CD14-positive monocyte (primary cell): ENCODE results near the gene AOX1. TPM values are rescaled to one million over a fixed set of nuclear protein-coding genes. Genes with fewer than 3 reads are reported as not detected.

Experiments
- DNase-seq, 3 donors: peaks; one replicate each; pipeline ENCODE4 v3.0.0-alpha.2; 2011 to 2022
- H2AFZ ChIP-seq: 2 replicates; pipeline ENCODE4 v1.6.0; 2012; ENCODE audit warnings: mild to moderate bottlenecking, low read depth, low read length, inconsistent platforms; ENCODE audit not compliant: insufficient read depth, poor library complexity, severe bottlenecking
- H3K27ac ChIP-seq, 2 donors: 1 replicate in 1 of 2; 2 replicates in 1 of 2; pipeline ENCODE4 v1.5.1; 2012 to 2013; ENCODE audit warnings: low read length in 2 of 2, control low read depth in 1 of 2, inconsistent platforms in 1 of 2, low read depth in 1 of 2, mild to moderate bottlenecking in 1 of 2
- H3K27me3 ChIP-seq, 2 donors: one replicate each; pipeline versions ENCODE4 v1.6.0 to v1.6.1; 2011 to 2013; ENCODE audit warnings: low read length in 2 of 2; ENCODE audit not compliant: control insufficient read depth in 2 of 2, insufficient read depth in 2 of 2
- H3K36me3 ChIP-seq, 2 donors: replicated peaks in 1 of 2; 1 replicate in 1 of 2; 2 replicates in 1 of 2; pipeline versions ENCODE4 v1.5.1 to v1.6.1; 2012 to 2013; ENCODE audit warnings: low read length in 2 of 2, control low read depth in 1 of 2, inconsistent platforms in 1 of 2, mild to moderate bottlenecking in 1 of 2; ENCODE audit not compliant: insufficient read depth in 2 of 2, control insufficient read depth in 1 of 2
- H3K4me1 ChIP-seq, 2 donors: 1 replicate in 1 of 2; 2 replicates in 1 of 2; pipeline versions ENCODE4 v1.5.1 to v1.6.1; 2012 to 2013; ENCODE audit warnings: low read length in 2 of 2, control low read depth in 1 of 2, inconsistent platforms in 1 of 2, mild to moderate bottlenecking in 1 of 2, moderate library complexity in 1 of 2; ENCODE audit not compliant: insufficient read depth in 2 of 2, control insufficient read depth in 1 of 2
- H3K4me2 ChIP-seq: replicated peaks from 2 replicates; pipeline ENCODE3; 2012; ENCODE audit warnings: low read length, moderate library complexity, mild to moderate bottlenecking; ENCODE audit not compliant: poor library complexity, severe bottlenecking; ENCODE audit errors: extremely low read depth
- H3K4me3 ChIP-seq, 3 experiments: fragments of 200-600 bp in 1 of 3; sonication (generic) in 1 of 3; replicated peaks in 1 of 3; 1 replicate in 2 of 3; 2 replicates in 1 of 3; pipeline ENCODE4 v1.5.1; 2011 to 2013; ENCODE audit warnings: low read length in 3 of 3, mild to moderate bottlenecking in 3 of 3, control low read depth in 2 of 3, low read depth in 2 of 3, inconsistent platforms in 1 of 3, moderate library complexity in 1 of 3
- H3K79me2 ChIP-seq: 2 replicates; pipeline ENCODE4 v1.6.0; 2012; ENCODE audit warnings: mild to moderate bottlenecking, control low read depth, inconsistent platforms, low read length, moderate library complexity; ENCODE audit not compliant: insufficient read depth
- H3K9ac ChIP-seq: 2 replicates; pipeline ENCODE4 v1.6.0; 2017; ENCODE audit warnings: low read length, mild to moderate bottlenecking; ENCODE audit not compliant: insufficient read depth, poor library complexity, severe bottlenecking
- H3K9me3 ChIP-seq, 2 donors: replicated peaks in 1 of 2; 1 replicate in 1 of 2; 2 replicates in 1 of 2; pipeline versions ENCODE4 v1.5.1 to v1.6.1; 2012 to 2013; ENCODE audit warnings: low read length in 2 of 2, control low read depth in 1 of 2; ENCODE audit not compliant: control insufficient read depth in 1 of 2, insufficient read depth in 1 of 2
- H4K20me1 ChIP-seq: 2 replicates; pipeline ENCODE4 v1.6.0; 2012; ENCODE audit warnings: mild to moderate bottlenecking, low read length, control low read depth, moderate library complexity; ENCODE audit not compliant: insufficient read depth
- H3K27ac Mint-ChIP-seq, 7 donors: one replicate each; pipeline ENCODE4 v1.8.0; 2020; ENCODE audit warnings: mild to moderate bottlenecking in 7 of 7, mixed read lengths in 7 of 7, moderate library complexity in 6 of 7, inconsistent platforms in 2 of 7
- H3K27me3 Mint-ChIP-seq, 3 donors: one replicate each; pipeline ENCODE4 v1.8.0; 2021 to 2022; ENCODE audit warnings: low read depth in 3 of 3, mild to moderate bottlenecking in 3 of 3, mixed read lengths in 3 of 3, moderate library complexity in 3 of 3, inconsistent platforms in 1 of 3
- H3K36me3 Mint-ChIP-seq, 2 donors: one replicate each; pipeline ENCODE4 v1.8.0; 2020; ENCODE audit warnings: mixed read lengths in 2 of 2, inconsistent platforms in 1 of 2, mild to moderate bottlenecking in 1 of 2
- H3K4me1 Mint-ChIP-seq: one replicate; pipeline ENCODE4 v1.8.0; 2020; ENCODE audit warnings: mild to moderate bottlenecking, mixed read lengths
- H3K4me3 Mint-ChIP-seq, 2 donors: one replicate each; pipeline ENCODE4 v1.8.0; 2020; ENCODE audit warnings: mild to moderate bottlenecking in 2 of 2, mixed read lengths in 2 of 2, moderate library complexity in 1 of 2
- H3K9me3 Mint-ChIP-seq, 7 donors: one replicate each; pipeline ENCODE4 v1.8.0; 2020 to 2022; ENCODE audit warnings: mixed read lengths in 7 of 7, mild to moderate bottlenecking in 6 of 7, moderate library complexity in 6 of 7, inconsistent platforms in 2 of 7
- WGBS: methylation state at CpG from one replicate; pipeline ENCODE4 v1.1.5; 2013; ENCODE audit warnings: missing lambda C conversion rate; ENCODE audit not compliant: insufficient coverage; 5-methylcytosine and 5-hydroxymethylcytosine counted together
- intact Hi-C, 2 donors: fragments of 100-400 bp; cut with micrococcal nuclease; formaldehyde crosslinking; loops; one replicate each; pipeline versions ENCODE4 v1.15.0 to v1.15.1; 2023
- polyA plus RNA-seq, 3 donors: library from polyadenylated mRNA; depleted of rRNA in 1 of 3; unstranded in 2 of 3; stranded (reverse) in 1 of 3; fragments of 300-500 nt in 2 of 3; fragments of >200 nt in 1 of 3; fragmentation: Illumina TruSeq in 2 of 3; gene quantifications; 1 replicate in 2 of 3; 2 replicates in 1 of 3; pipeline ENCODE4 v1.2.3, GENCODE V29; 2012 to 2021
- TF ChIP-seq, protein P1 (sequence below): fragments of 200-600 bp; IDR thresholded peaks from one replicate; pipeline ENCODE4 v1.8.0; 2022; ENCODE audit warnings: antibody characterized with exemption, mild to moderate bottlenecking

AOX1 gene
- polyA plus RNA-seq, 3 donors = 0.16 TPM; not detected in 2

DNA sequence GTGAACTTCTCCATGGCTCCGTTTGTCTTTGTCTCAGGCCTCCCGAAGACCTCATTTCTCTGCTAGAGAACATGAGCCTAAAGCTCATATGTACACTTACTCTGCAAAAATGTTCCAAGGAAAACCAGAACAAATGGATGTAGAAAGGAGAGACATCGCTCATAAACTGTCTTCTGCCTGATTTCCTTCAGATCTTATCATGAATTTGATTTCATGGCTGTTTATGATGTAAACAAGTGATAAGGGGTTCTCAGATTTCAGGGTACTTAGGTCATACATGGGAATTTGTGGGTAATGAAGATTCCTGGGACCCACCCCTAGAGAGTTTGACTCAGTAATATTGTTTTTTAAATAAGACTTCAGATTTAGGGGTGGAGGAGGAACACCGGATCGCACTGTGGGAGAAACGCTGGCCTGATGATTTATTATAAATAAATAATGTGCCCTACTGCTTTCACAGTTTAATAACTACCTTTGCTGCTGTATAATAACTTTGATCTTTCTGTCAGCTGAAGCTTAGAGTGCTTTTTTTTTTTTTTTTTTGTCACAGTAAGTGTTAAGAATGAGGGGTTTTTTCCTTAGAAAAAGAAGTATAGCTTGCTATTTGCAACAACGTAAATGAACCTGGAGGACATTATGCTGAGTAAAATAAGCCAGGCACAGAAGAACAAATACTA lies 14.9 kb downstream of the AOX1 start:
- DNase-seq = no peak
- Histone ChIP-seq H3K27ac (no peak overlapping the region), H3K4me3 (no peak overlapping the region), H3K4me2 (no peak overlapping the region), H3K9me3 (no peaks in the 10 kb centered on the region), H3K9ac (no peak overlapping the region), H3K79me2 (no peaks in the 10 kb centered on the region), H2AFZ (no peak overlapping the region), H3K36me3 (no peaks in the 10 kb centered on the region), H4K20me1 (no peaks in the 10 kb centered on the region), H3K27me3 (no peaks in the 10 kb centered on the region), H3K4me1 (peaks cover 7 to 12% of the 10 kb centered on the region in 2 donors)
- H3K4me3 Mint-ChIP-seq = no peak overlapping the region
- peaks cover 0 to 2% (median 0%) of the 10 kb centered on the region in 7 donors for H3K9me3 Mint-ChIP-seq
- H3K36me3 Mint-ChIP-seq = no peaks in the 10 kb centered on the region
- intact Hi-C loops = no loop called here
- H3K27ac Mint-ChIP-seq = no peak overlapping the region
- WGBS = no CpG with 5 or more reads among the region's 7 CpGs
- peaks cover 0 to 4% (median 0%) of the 10 kb centered on the region in 3 donors for H3K27me3 Mint-ChIP-seq
- TF ChIP-seq, protein P1, sequence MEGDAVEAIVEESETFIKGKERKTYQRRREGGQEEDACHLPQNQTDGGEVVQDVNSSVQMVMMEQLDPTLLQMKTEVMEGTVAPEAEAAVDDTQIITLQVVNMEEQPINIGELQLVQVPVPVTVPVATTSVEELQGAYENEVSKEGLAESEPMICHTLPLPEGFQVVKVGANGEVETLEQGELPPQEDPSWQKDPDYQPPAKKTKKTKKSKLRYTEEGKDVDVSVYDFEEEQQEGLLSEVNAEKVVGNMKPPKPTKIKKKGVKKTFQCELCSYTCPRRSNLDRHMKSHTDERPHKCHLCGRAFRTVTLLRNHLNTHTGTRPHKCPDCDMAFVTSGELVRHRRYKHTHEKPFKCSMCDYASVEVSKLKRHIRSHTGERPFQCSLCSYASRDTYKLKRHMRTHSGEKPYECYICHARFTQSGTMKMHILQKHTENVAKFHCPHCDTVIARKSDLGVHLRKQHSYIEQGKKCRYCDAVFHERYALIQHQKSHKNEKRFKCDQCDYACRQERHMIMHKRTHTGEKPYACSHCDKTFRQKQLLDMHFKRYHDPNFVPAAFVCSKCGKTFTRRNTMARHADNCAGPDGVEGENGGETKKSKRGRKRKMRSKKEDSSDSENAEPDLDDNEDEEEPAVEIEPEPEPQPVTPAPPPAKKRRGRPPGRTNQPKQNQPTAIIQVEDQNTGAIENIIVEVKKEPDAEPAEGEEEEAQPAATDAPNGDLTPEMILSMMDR = no peak
- H3K4me1 Mint-ChIP-seq = peaks cover 14% of the 10 kb centered on the region

DNA sequence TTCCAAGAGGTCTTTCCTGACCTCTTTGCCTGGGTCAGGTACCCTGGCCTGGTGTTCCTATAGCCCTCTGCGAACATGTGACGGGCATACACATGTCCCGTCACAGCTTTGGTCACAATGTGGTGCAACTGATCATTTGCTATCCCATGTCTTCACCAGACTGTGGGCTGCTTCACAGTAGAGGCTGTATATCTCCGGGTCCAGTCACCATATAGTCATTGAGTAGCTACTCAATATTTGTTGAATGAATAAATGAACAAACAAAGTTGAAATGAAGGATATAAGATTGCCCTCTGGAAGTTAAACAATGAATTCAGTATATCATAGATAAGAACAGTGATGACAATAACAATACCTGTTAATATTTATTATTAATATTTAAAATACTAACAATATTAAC lies 16.8 kb downstream of the AOX1 start:
- Histone ChIP-seq H3K27me3 (no peaks in the 10 kb centered on the region), H3K36me3 (no peaks in the 10 kb centered on the region), H3K4me2 (no peak overlapping the region), H3K27ac (no peak overlapping the region), H2AFZ (no peak overlapping the region), H3K4me1 (peaks cover 7 to 12% of the 10 kb centered on the region in 2 donors), H4K20me1 (no peaks in the 10 kb centered on the region), H3K9me3 (no peaks in the 10 kb centered on the region), H3K9ac (no peak overlapping the region), H3K4me3 (no peak overlapping the region), H3K79me2 (no peaks in the 10 kb centered on the region)
- Mint-ChIP-seq H3K4me1 (peaks cover 14% of the 10 kb centered on the region), H3K27ac (no peak overlapping the region), H3K9me3 (peaks cover 0 to 2% (median 0%) of the 10 kb centered on the region in 7 donors), H3K4me3 (no peak overlapping the region), H3K27me3 (peaks cover 0 to 1% (median 0%) of the 10 kb centered on the region in 3 donors), H3K36me3 (peaks cover 0 to 2% of the 10 kb centered on the region in 2 donors)
- 97% methylated on average over 3 of the region's 4 CpGs for WGBS
- intact Hi-C loops = no loop called here
- TF ChIP-seq, protein P1 = no peak
- DNase-seq = no peak
